Stimulated activated CD8-positive, alpha-beta memory T cell treated with anti-CD3 and anti-CD28 coated beads, Interleukin-7, amount 100 ng/mL, for 48 hours (primary cell): ENCODE results near the gene CCDC107.

Experiments used
- DNase-seq, 2 donors: peaks; one replicate each; pipeline ENCODE4 v3.0.0-alpha.2; 2020; ENCODE audit warnings: low read depth in 1 of 2; ENCODE audit errors: extremely low read depth in 1 of 2

The CCDC107 gene

GRCh38 chr9:35700031-35700430, 41.9 kb downstream of the CCDC107 start:
- no peak for DNase-seq

GRCh38 chr9:35700942-35701341, 42.9 kb downstream of the CCDC107 start:
- DNase-seq, result no peak

- no peak for DNase-seq
These were observed 44.6 kb downstream of the CCDC107 start for GRCh38 chr9:35702696-35703095.

GRCh38 chr9:35703906-35704672, 46.0 kb downstream of the CCDC107 start:
- DNase-seq, result no peak

- no peak for DNase-seq
These were observed 47.3 kb downstream of the CCDC107 start for GRCh38 chr9:35705372-35705771.

GRCh38 chr9:35705836-35706430, 47.8 kb downstream of the CCDC107 start:
- no peak for DNase-seq

- DNase-seq, result no peak
These were observed 48.9 kb downstream of the CCDC107 start for GRCh38 chr9:35706951-35707350.

- no peak for DNase-seq
These were observed 50.1 kb downstream of the CCDC107 start for GRCh38 chr9:35708146-35708545.

GRCh38 chr9:35710818-35711500, 52.9 kb downstream of the CCDC107 start:
- no peak for DNase-seq
